Testis (tissue), 3 donors: ENCODE results near the gene LACC1. TPM values are rescaled to one million over a fixed set of nuclear protein-coding genes. Genes with fewer than 3 reads are reported as not detected.

Experiments used
- DNase-seq: peaks from one replicate; pipeline ENCODE4 v3.0.0-alpha.2; 2019
- H3K27ac ChIP-seq, 2 donors: fragments of 200-600 bp; sonication (generic); one replicate each; pipeline ENCODE4 v1.5.1; 2019
- H3K27me3 ChIP-seq: fragments of 200-600 bp; sonication (generic); one replicate; pipeline ENCODE4 v1.5.1; 2019
- H3K36me3 ChIP-seq: fragments of 200-600 bp; sonication (generic); one replicate; pipeline ENCODE4 v1.5.1; 2017; ENCODE audit warnings: low read depth; ENCODE audit errors: missing control alignments
- H3K4me1 ChIP-seq: fragments of 200-600 bp; sonication (generic); one replicate; pipeline ENCODE4 v1.5.1; 2019
- H3K4me3 ChIP-seq, 2 donors: fragments of 200-600 bp; sonication (generic); one replicate each; pipeline ENCODE4 v1.5.1; 2017 to 2019
- H3K9me3 ChIP-seq: fragments of 200-600 bp; sonication (generic); one replicate; pipeline ENCODE4 v1.5.1; 2017
- POLR2A ChIP-seq: fragments of 450-650 bp; IDR thresholded peaks from one replicate; pipeline ENCODE4 v1.6.1; 2017; ENCODE audit warnings: antibody characterized with exemption, mild to moderate bottlenecking, moderate library complexity
- WGBS, 2 donors: methylation state at CpG; one replicate each; pipeline ENCODE4 v1.1.5; 2018; 5-methylcytosine and 5-hydroxymethylcytosine counted together
- intact Hi-C: fragments of 100-400 bp; cut with DNase I; formaldehyde crosslinking; loops from one replicate; pipeline ENCODE4 v1.15.1; 2023; ENCODE audit warnings: low total_unique reads
- polyA plus RNA-seq: library from polyadenylated mRNA; stranded (reverse); fragments of 350-450 nt; fragmentation: Illumina TruSeq; extraction: RNeasy Lipid Tissue Mini Kit (QIAGEN cat#74804); gene quantifications from one replicate; pipeline ENCODE4 v1.2.3, GENCODE V29; 2014; ENCODE audit warnings: low read depth, low replicate concordance; ENCODE audit not compliant: insufficient read depth
- total RNA-seq, 2 donors: library from RNA; depleted of rRNA; stranded (reverse); fragments of >200 nt; gene quantifications; one replicate each; pipeline ENCODE4 v1.2.3, GENCODE V29; 2016
- TF ChIP-seq, protein P1 (sequence below), 3 experiments: fragments of 450-650 bp in 2 of 3; fragments of 200-600 bp in 1 of 3; sonication (generic) in 1 of 3; IDR thresholded peaks; one replicate each; pipeline ENCODE4 v1.5.1; 2016 to 2019; ENCODE audit warnings: antibody characterized with exemption in 3 of 3, mild to moderate bottlenecking in 2 of 3, moderate library complexity in 1 of 3

The LACC1 gene
- total and polyA plus RNA-seq, 3 donors from 2014 or later, result 6.1 to 34.4 (median 29.1) TPM

DNA sequence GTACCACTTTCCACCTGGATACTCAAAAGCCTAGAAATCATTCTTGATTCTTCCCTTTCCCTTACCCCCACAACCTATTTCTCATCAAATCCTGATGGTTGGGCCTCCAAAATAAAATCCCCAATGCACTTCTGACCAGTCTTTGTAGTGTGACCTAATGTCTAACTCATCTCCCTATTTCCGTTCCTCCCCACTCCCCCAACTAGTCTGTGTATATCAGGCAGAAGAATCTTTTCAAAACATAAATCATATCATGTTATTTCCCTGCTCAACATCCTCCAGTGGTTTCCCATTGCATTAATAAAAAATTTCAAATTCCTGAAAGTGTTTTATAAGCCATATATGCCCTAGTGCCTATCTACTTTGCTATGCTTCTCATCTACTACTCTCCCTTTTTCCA, 17.8 kb upstream of the LACC1 start:
- Histone ChIP-seq H3K9me3 (no peaks in the 10 kb centered on the region), H3K4me3 (no peak overlapping the region), H3K4me1 (no peaks in the 10 kb centered on the region), H3K36me3 (no peaks in the 10 kb centered on the region), H3K27me3 (no peaks in the 10 kb centered on the region), H3K27ac (no peak overlapping the region)
- 89 to 100% methylated on average over 1 of the region's 1 CpG for WGBS, 2 donors
- intact Hi-C loops, result no loop called here
- no peak for DNase-seq
- TF ChIP-seq, protein P1, sequence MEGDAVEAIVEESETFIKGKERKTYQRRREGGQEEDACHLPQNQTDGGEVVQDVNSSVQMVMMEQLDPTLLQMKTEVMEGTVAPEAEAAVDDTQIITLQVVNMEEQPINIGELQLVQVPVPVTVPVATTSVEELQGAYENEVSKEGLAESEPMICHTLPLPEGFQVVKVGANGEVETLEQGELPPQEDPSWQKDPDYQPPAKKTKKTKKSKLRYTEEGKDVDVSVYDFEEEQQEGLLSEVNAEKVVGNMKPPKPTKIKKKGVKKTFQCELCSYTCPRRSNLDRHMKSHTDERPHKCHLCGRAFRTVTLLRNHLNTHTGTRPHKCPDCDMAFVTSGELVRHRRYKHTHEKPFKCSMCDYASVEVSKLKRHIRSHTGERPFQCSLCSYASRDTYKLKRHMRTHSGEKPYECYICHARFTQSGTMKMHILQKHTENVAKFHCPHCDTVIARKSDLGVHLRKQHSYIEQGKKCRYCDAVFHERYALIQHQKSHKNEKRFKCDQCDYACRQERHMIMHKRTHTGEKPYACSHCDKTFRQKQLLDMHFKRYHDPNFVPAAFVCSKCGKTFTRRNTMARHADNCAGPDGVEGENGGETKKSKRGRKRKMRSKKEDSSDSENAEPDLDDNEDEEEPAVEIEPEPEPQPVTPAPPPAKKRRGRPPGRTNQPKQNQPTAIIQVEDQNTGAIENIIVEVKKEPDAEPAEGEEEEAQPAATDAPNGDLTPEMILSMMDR (IDR thresholded peaks at IDR 0.05), result no peak
- no peak for TF ChIP-seq POLR2A

DNA sequence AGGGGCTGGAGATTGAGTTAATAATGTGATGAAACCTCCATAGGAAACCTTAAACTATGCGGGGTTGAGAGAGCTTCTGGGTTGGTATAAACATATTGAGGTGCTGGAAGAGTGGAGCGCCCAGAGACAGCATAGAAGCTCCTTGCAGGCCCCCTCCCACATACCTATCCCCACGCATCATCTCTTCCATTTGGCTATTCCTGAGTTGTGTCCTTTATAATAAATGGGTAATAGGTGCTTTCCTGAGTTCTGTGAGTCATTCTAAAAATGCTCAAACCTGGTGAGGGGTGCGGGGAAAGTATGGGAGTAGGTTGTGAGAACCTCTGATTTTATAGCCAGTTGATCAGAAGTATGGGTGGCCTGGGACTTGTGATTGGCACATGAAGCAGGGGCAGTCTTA, 14.8 kb upstream of the LACC1 start:
- Histone ChIP-seq H3K27me3 (no peaks in the 10 kb centered on the region), H3K36me3 (no peaks in the 10 kb centered on the region), H3K4me3 (no peak overlapping the region), H3K27ac (no peak overlapping the region), H3K9me3 (no peaks in the 10 kb centered on the region), H3K4me1 (no peaks in the 10 kb centered on the region)
- TF ChIP-seq, protein P1 (IDR thresholded peaks at IDR 0.05), result no peak
- TF ChIP-seq POLR2A, result no peak
- intact Hi-C loops, result no loop called here
- WGBS, 2 donors, result 93 to 96% methylated on average over 4 of the region's 4 CpGs
- DNase-seq, result no peak

DNA sequence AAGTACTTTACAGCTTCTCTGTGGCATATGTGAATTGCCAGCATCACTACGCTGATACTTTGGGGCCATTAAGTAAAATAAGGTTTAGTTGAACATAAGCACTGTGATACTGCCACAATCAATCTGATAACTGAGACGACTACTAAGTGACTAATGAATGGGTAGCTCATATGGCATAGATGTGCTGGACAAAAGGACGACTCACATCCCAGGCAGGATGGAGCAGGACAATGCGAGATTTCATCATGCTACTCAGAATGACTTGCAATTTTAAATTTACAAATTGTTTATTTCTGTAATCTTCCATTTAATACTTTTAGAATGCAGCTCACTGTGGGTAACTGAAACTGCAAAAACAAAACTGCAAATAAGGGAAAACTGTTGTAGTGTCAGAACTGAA, 13.8 kb upstream of the LACC1 start:
- no peaks in the 10 kb centered on the region for H3K4me1 ChIP-seq
- H3K4me3 ChIP-seq, result no peak overlapping the region
- no peak overlapping the region for H3K27ac ChIP-seq
- DNase-seq, result no peak
- H3K36me3 ChIP-seq, result no peaks in the 10 kb centered on the region
- 88 to 93% methylated on average over 4 of the region's 4 CpGs for WGBS, 2 donors
- no peaks in the 10 kb centered on the region for H3K9me3 ChIP-seq
- intact Hi-C loops, result no loop called here
- no peak for TF ChIP-seq POLR2A
- TF ChIP-seq, protein P1 (IDR thresholded peaks at IDR 0.05), result no peak
- no peaks in the 10 kb centered on the region for H3K27me3 ChIP-seq

DNA sequence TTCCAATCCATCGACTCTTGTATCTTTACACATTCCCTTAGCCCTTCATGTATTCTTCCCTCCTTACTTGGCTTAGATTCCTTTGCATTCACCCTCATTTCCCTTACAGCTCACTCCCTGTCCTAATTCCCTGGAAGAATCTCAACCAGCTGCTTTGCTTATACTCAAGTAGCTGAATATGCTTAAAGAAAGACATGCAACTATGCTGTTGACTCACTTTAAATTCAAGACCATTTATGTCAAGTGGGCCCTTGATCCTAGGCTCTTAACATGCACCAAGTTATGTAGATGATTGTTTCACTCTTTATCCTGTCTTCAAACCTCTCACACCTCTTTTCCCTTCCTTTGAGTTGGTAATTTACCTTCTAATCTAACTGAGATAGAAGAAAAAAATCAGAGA, 7.5 kb upstream of the LACC1 start:
- DNase-seq, result no peak

More for the DNA sequence above, 7.5 kb upstream of the LACC1 start:
- Histone ChIP-seq H3K4me1 (no peaks in the 10 kb centered on the region), H3K4me3 (no peak overlapping the region), H3K27ac (no peak overlapping the region), H3K9me3 (no peaks in the 10 kb centered on the region), H3K36me3 (no peaks in the 10 kb centered on the region), H3K27me3 (no peaks in the 10 kb centered on the region)
- intact Hi-C loops, result no loop called here
- WGBS, 2 donors, result 79 to 97% methylated on average over 1 of the region's 1 CpG
- no peak for TF ChIP-seq POLR2A
- TF ChIP-seq, protein P1 (IDR thresholded peaks at IDR 0.05), result no peak
